K562 (cell line): ENCODE measurements around the gene OXA1L. TPM values are rescaled to one million over a fixed set of nuclear protein-coding genes. Genes with fewer than 3 reads are reported as not detected.

ENCODE experiments used
- EP400 ChIP-seq: fragments of 450-650 bp; IDR thresholded peaks from 2 replicates; pipeline ENCODE4 v1.6.1; 2017; ENCODE audit warnings: antibody characterized with exemption, mild to moderate bottlenecking, moderate library complexity
- ESRRB ChIP-seq: fragments of 250-450 bp; sonication (Bioruptor Pico); IDR thresholded peaks from 2 replicates; pipeline ENCODE4 v1.5.0; 2020; ENCODE audit warnings: mild to moderate bottlenecking, moderate library complexity, borderline replicate concordance
- HDAC8 ChIP-seq: fragments of 450-650 bp; IDR thresholded peaks from 2 replicates; pipeline ENCODE4 v1.6.1; 2016; ENCODE audit warnings: mild to moderate bottlenecking, missing genetic modification characterization, moderate library complexity, missing compliant biosample characterization
- MEIS2 ChIP-seq: fragments of 450-650 bp; IDR thresholded peaks from 2 replicates; pipeline ENCODE4 v1.6.1; 2014; ENCODE audit warnings: mild to moderate bottlenecking; ENCODE audit not compliant: partially characterized antibody
- ZBTB8A ChIP-seq: fragments of 450-650 bp; IDR thresholded peaks from 2 replicates; pipeline ENCODE4 v1.6.1; 2018; ENCODE audit warnings: mild to moderate bottlenecking, moderate library complexity; ENCODE audit not compliant: partially characterized antibody
- polyA plus RNA-seq, 8 experiments: library from polyadenylated mRNA; depleted of rRNA in 4 of 8; stranded (reverse) in 5 of 8; unstranded in 3 of 8; fragments of >200 nt; fragmentation: Nextera tagmentation in 2 of 8; fragmentation: Illumina TruSeq in 1 of 8; extraction: Ambion mirVana in 2 of 8; extraction: Trizol in 1 of 8; gene quantifications; 2 replicates each; pipeline versions ENCODE4 v1.2.1 to v1.2.3, GENCODE V29; 2011 to 2014; ENCODE audit warnings: inconsistent platforms in 1 of 8, missing spikeins in 1 of 8
- total RNA-seq, 7 experiments: library from RNA; depleted of rRNA in 6 of 7; stranded (reverse); fragments of >200 nt in 6 of 7; fragmentation: Illumina TruSeq in 2 of 7; extraction: Trizol in 2 of 7; gene quantifications; 2 replicates each; pipeline versions ENCODE4 v1.2.1 to v1.2.3, GENCODE V29; 2011 to 2021; ENCODE audit warnings: low replicate concordance in 1 of 7
- TF ChIP-seq, protein P1 (sequence below): fragments of 450-650 bp; IDR thresholded peaks from 2 replicates; pipeline ENCODE4 v1.6.1; 2018; ENCODE audit not compliant: partially characterized antibody
- TF ChIP-seq, protein P2 (sequence below): fragments of 250-450 bp; sonication (Bioruptor Pico); IDR thresholded peaks from 2 replicates; pipeline ENCODE4 v1.5.1; 2021; ENCODE audit warnings: mild to moderate bottlenecking
- TF ChIP-seq, protein P3 (sequence below): fragments of 250-450 bp; sonication (Bioruptor Pico); IDR thresholded peaks from 2 replicates; pipeline ENCODE4 v1.5.0; 2021; ENCODE audit warnings: mild to moderate bottlenecking, moderate library complexity

The OXA1L gene
- total and polyA plus RNA-seq, 9 of the 15 experiments (the other 6 are each of a cell fraction or from before 2014, with no cell fraction given): 100 to 204 (median 145) TPM

DNA sequence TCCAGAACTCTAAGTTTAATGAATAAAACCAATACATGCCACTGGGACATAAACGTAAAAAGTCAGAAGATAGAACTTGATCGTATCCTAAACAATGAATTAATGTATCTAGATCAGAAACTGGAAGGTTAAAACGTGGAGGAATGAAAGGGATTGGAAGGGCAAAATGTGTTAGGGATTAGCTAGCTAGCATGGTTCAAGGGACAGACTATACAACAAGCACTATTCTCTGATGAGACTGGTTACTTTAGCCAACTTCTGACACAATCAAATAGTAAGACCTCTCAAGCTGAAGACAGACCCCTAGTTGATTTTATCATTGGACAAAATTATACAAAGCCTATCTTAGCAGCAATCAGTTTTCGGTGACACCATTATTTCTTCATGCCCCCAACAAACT, 18.7 kb upstream of the OXA1L start (continued):
- TF ChIP-seq, protein P1, sequence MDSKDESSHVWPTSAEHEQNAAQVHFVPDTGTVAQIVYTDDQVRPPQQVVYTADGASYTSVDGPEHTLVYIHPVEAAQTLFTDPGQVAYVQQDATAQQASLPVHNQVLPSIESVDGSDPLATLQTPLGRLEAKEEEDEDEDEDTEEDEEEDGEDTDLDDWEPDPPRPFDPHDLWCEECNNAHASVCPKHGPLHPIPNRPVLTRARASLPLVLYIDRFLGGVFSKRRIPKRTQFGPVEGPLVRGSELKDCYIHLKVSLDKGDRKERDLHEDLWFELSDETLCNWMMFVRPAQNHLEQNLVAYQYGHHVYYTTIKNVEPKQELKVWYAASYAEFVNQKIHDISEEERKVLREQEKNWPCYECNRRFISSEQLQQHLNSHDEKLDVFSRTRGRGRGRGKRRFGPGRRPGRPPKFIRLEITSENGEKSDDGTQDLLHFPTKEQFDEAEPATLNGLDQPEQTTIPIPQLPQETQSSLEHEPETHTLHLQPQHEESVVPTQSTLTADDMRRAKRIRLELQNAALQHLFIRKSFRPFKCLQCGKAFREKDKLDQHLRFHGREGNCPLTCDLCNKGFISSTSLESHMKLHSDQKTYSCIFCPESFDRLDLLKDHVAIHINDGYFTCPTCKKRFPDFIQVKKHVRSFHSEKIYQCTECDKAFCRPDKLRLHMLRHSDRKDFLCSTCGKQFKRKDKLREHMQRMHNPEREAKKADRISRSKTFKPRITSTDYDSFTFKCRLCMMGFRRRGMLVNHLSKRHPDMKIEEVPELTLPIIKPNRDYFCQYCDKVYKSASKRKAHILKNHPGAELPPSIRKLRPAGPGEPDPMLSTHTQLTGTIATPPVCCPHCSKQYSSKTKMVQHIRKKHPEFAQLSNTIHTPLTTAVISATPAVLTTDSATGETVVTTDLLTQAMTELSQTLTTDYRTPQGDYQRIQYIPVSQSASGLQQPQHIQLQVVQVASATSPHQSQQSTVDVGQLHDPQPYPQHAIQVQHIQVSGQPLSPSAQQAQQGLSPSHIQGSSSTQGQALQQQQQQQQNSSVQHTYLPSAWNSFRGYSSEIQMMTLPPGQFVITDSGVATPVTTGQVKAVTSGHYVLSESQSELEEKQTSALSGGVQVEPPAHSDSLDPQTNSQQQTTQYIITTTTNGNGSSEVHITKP: no peak
- TF ChIP-seq EP400 (no peak), MEIS2 (no peak), ZBTB8A (no peak), HDAC8 (no peak), ESRRB (no peak)
- TF ChIP-seq, protein P2, sequence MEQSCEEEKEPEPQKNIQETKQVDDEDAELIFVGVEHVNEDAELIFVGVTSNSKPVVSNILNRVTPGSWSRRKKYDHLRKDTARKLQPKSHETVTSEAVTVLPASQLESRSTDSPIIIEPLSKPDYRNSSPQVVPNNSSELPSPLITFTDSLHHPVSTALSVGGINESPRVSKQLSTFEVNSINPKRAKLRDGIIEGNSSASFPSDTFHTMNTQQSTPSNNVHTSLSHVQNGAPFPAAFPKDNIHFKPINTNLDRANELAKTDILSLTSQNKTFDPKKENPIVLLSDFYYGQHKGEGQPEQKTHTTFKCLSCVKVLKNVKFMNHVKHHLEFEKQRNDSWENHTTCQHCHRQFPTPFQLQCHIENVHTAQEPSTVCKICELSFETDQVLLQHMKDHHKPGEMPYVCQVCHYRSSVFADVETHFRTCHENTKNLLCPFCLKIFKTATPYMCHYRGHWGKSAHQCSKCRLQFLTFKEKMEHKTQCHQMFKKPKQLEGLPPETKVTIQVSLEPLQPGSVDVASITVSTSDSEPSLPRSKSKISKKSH: no peak
- TF ChIP-seq, protein P3, sequence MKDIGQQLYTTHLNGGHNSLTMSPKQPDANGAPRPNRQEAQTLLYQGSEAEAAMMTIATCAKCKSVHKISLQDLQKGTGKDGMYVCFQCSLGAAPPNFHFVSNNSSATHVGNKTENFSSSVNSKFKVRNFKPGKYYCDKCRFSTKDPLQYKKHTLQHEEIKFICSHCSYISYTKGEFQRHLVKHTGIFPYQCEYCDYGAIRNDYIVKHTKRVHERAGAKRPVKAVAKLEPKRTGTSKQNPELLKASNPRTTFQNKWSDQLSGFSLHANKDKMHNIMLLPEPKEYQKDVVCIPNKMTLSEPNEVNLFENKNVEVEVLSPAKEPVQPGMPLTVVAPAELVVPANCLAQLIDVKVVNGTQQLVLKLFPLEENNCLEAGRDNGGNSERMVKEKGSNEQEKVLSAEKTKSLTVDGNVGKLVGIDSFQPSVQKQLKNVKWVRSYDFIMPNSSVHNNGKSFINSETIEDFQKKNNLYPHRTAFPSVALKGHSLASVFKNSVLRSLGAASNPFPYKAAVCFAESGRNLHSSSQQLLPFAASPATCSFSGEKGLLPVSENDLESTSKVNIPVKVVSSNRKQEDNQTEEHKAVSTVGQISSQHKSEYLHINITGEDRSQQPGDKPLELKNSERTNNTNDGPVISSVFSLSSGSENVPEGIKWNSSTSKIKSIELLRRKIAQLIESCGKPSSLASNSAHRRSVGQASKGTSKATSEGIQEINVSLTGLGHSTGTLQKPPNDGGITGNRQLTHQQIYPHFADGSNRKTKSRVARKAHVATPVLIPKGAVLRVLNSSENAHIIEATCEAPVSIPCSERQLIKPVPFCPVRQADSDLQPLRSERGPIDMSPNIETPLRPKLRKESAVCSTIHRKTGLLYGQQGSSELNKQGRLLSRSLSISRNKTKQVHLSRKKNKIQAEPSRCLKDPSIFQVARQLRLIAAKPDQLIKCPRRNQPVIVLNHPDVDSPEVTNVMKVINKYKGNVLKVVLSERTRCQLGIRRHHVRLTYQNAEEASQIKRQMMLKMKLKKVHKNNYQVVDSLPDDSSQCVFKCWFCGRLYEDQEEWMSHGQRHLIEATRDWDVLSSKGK: no peak
